NCI-H2196 (cell line): Measurements from ENCODE around the gene NLGN4Y.

Experiments
- DNase-seq: peaks from one replicate; lab custom pipeline; 2025; ENCODE audit not compliant: unreplicated experiment; lab: John Stamatoyannopoulos, UW

NLGN4Y gene

DNA sequence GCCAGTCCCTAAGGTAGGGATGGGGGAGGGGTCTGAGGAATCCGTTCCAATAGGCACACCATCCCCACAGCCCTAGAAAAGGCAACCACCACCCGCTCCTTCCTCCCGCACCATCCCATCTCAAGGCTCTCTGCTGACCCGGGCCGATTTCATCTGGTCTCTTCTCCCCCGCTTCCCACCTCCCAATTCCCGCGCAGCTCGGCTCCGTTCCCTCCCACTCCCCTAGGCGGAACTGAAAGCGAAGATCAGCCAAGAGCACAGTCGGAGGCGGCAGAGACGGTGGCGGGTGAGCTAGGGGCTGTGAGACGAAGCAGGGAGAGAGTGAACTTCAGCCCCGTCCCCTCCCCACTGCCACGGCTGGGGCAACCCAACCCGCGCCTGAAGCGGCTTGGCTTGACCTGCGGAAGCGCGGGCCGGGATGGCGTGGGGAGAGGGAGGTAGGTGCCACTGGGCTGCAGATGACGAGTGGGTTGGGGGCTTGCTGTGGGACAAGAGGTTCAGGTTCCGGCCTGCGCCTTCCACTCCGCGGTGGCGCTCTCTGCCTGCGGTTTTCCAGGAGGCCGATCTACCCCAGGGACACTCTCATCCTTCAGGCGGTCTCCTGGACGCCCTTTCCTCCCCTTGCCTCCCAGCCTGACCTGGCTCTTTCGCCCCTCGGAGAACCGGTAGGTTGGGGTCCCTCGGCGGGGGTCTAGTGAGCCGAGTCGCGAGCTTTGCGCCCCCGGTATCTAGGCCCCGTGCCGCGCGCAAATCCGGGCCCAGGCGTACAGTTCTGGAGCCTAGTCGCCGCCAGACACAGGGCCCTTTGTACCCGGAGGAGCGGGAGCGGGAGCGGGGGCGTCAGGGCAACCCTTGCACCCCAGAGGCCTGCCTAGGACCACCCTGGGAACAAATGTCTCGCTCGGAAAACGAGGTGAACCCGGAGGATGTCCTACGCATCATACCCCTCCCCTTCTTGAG, at the start of gene NLGN4Y:
TSS of gene NLGN4Y (plus strand) at position 258 of the 960 bp plus-strand sequence. CDS start 97,591 bp downstream, outside the sequence.
- DNase-seq: peak; percentile 37

DNA sequence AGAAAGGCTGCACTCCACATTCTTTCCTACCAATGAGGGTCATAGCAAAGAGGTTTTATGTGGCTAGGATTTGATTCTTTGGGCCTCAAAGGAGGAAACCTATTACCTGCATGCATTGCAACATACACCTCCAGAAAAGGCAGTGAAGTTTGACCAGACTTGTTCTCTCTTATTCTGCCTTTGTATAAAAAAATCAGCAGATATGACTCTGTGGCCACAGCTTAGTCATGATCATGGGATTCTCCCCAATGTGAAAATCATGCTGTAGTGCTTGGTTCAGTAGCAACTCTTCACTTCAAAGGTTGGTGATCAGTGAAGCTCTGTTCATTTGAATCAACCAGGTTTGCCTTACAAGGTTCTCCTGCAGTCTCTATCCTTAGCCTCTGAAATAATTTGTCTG, 38.4 kb upstream of the NLGN4Y start:
- no peak for DNase-seq

DNA sequence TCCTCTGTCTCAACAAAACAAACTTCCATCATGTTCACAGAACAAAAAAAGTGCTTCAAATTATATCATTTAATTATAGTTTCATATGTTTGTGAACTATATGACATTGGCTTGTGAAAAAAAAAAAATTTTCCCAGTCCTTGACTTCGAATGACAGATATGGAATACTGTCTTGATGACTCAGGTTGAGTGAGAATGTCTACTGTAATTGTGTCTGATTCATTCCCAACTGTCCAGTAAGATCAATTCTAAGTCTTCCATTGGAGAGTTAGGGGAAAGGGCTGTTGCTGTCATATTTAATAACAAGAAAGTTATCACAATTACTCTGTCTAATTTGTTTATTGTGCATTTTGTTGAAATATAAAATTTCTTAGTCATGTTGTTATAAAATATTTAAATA, 34.1 kb upstream of the NLGN4Y start:
- DNase-seq: no peak

DNA sequence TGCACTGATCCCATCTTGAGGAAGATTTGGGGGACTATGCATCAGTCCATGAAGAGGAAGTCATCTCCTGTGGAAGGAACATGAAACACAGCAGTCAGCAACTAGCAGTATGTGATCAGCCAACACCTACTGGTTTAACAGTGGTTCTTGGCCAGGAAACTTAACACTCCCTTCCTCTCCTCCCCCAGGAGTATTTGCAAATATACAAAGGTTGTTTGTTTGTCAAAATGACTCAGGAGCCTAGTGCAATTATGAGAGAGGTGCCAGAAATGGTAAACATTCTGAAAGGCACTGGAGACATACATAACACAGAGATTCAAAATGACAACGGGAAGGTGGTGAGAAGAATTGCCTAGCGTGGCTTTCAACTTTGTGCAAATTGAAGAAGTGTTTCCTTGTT, 26.3 kb upstream of the NLGN4Y start:
- no peak for DNase-seq

DNA sequence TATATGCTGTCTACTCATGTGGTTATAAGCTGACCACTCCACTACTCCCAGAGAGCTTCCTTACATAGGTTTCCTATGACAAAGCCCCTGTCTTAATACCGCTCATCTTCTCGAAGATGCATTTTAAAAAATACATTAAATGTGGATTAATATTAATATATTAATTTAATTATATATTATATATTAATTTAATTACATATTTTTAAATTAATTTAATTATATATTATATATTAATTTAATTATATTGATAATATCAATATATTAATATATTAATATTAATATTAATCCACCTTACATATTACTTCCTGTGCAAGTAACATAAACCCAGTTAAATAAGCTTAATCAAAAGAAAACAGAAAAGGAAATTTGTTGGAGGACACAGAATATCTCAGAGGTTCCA, 19.7 kb upstream of the NLGN4Y start:
- DNase-seq: no peak

DNA sequence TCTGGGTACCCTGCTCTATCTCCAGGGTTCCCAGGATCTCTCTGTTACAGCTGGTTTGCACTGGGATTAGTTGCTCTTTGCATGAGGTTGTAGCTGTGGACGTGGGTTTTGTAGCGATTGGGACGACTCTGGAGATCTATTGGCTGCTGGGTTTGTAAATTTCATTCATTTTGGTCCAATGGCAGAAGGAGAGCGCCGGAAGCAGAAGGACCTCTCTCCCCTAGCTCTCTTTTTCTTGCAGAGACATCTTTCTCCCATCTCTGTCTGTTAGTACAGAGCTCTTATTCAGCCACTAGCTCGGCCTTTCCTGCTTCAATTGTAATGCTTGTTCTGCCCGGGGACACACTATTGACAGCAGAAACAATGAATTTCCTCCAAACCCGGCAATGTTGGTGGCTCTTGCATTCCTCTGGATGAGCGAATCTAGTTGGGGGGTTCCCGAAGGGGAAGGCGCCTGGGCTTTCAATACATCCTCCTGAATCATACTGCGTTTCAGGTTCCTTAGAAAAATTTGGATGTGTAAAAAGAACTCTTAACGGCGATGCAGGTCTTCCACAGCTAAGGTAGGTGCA, 1.9 kb upstream of the NLGN4Y start:
- no peak for DNase-seq

DNA sequence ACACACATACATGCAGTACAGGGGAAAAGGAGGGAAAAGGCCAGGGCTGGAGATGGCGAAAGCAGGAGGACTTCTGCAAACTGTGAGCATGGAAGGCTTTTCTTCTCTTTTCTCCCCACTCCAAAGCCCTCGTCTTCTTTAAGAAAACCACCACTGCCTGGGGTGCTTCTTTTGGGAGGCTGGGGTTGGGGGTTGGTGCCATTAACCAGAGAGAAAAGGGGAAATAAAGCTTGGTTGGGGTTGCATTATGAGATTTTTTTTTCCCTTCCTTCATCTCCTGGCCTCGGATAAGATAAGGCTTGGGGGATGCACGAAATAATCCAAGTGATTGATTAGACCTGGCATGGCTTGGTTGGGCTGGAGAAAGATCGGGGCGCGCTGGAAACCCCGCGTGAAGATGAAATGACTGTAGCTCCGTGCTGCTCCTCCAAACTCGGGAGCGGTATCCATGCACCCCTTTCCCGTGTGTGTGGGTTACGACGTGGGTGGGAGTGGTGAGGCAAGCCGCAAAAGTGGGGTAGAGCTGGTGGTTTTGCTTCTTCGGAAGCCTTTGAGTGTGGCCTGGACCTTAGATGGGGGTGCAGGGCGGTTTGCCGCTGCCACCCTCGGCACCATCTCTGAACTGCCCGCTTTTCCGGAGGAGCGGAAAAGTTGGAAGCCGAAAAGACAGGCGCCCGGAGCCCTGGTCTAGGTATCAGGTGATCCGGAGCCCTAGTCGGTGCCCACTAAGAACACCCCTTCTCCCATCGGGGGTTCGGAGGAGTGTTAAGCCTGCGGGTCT, 648 bp upstream of the NLGN4Y start:
- no peak for DNase-seq

DNA sequence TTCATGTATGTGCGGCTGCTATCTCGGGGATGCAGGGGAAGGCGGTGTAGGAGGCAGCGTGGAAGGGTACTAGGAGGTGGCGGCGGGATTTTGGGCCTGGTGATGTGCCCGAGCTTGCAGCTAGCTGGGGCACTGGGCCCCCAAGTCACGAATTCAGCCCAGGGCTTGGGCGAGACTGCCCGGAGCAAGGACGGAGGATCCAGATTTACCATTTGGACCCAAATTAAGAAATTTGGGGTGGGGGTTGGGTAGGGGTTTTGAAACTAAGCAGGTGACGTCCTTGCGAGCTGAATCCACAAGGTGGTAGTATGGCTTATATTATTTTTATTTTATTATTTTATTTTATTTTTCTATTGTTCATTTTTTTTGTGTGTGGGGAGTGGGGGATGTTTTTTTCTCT, 986 bp downstream of the NLGN4Y start:
- peak; percentile 11 for DNase-seq

DNA sequence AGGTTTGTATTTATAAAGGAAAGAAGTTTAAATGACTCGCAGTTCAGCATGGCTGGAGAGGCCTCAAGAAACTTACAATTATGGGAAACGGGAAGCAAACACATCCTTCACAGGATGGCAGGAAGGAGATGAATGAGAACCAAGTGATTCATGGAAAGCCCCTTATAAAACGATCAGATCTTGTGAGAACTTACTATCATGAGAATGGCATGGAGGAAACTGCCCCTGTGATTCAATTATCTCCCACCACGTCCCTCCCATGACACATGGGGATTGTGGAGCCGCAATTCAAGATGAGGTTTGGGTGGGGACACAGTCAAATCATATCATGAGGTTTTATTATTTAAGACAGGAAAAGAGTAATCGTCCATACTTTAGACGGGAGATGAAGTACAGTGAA, 4.0 kb downstream of the NLGN4Y start:
- DNase-seq: no peak

DNA sequence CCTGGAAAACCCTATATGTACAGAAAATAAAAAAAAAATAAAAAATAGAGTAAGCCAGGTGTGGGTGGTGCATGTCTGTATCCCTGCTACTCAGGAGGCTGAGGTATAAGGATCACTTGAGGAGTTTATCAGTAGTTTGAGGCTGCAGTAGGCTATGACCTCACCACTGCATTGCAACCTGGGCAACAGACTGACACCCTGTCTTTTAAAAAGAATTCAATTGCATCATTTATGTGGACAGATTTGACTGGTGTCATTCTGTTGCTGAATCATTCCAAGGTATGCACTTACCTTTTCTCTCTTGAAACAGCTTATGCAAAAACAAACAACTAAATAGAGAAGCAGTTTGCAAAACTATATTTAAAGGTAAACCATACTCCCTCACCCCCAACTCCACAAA, 12.4 kb downstream of the NLGN4Y start:
- no peak for DNase-seq

DNA sequence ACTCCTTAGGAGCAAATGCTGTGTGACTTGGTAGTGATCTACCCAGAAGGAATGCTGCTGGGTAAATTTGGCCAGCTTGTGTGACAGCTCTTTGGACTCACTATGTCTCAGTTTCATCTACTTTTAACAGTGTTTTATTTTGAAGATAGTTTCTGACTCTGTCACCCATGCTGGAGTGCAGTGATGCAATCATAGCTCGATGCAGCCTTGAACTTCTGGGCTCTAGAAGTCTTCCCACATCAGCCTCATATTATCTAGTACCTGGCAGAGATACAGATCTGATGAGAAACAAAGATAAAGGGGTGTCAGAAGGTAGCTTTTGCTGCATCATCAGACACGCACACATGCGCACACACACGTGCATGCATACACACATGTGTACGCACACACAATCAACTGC, 19.2 kb downstream of the NLGN4Y start:
- DNase-seq: no peak

DNA sequence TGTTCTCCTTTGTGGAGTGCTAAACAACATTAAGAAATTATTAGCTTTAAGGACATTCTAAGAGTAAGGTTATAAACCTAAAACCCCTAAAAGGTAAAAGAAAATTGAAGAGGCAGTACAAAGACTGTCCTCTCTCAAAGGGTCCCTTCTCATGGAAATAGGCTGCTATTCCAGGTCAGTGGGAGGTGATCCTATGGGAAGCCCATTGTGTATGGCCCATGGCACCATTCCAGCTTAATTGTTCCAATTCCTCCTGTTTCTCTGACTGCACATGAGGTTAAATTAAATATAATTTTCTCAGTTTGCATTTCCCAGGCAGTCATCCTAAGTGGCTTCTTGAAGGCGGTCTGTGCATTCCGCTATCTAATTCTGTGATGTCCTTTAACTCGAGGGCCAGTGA, 57.0 kb downstream of the NLGN4Y start:
- no peak for DNase-seq

DNA sequence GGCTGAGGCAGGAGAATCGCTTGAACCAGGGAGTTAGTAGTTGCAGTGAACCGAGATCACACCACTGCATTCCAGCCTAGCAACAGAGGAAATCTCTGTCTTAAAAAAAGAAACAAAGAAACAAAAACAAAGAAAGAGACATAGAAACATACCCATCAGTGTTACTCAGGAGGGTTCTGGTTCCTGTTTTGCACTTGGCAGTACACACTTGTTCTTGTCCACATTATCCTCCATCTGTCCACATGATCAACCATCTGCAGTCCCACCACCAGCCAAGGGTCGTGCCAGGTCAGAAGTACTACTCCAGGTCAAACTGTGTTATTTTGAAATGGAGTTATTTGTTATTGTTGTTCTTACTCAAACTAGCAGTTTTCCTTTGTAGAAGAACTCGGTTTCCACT, 62.4 kb downstream of the NLGN4Y start:
- no peak for DNase-seq

DNA sequence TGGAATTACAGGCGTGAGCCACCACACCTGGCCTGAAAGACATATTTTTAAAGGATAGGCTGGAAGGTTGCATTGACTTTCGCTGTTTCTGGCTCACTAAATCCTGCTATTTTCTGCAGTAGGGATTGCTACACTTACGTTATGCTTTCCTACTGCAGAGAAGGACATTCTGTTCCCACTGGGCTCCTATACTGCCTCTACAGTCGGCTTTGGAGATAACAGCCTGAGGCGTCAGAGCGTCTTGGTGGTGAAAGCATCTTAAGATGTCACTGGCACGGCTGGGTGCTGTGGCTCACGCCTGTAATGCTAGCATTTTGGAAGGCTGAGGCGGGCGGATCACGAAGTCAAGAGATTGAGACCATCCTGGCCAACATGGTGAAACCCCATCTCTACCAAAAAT, 77.0 kb downstream of the NLGN4Y start:
- no peak for DNase-seq

DNA sequence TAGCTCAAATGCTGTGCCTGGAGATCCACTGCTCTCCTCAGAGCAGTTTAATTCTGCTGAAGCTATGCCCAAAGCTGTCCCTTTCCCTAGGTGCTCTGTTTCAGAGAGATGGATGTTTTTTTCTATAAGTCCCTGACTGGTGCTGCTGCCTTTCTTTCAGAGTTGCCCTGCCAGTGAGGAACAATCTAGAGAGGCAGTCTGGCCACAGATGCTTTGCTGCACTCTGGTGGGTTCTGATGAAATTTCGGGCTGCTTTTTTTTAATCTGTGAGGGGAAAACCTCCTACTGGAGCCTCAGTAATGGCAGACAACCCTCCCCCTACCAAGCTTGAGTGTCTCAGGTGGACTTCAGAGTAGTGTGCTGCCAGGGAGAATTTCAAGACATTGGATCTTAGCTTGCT, 93.3 kb downstream of the NLGN4Y start:
- DNase-seq: no peak

DNA sequence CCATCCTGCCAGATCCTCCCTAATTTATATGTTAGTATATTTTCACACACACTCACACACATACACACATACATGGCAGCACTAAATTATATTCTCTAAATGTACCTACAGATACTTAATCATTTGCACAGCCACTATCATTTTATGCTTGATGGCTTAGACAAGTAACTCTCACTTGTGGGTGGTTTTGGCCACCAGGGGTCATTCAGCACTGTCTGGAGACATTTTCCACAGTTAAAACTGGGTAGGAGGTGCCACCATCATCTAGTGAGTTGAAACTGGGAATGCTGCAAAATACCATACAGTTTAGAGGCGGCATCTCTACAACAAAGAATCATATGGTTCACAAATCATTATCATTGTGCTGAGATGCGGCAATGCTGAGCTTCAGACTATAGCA, 94.2 kb downstream of the NLGN4Y start:
- no peak for DNase-seq

DNA sequence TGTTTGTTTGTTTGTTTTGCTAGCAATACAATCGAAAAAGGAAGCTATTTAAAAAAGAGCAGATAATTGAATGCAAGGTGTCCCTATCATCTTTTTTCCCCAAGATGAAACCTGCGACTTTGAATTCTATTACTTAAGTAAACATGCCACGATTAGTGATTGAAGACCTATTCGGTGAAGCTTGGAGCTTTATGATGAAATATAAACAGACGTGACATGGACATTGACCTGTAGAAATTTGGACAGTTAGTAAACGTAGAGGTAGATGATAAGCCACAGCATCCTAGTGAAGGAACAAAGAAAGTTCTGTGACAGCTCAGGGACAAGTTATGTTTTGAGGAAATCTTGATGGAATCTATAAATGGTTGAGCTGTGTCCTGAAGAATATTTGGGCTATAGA, 103.9 kb downstream of the NLGN4Y start:
- no peak for DNase-seq

DNA sequence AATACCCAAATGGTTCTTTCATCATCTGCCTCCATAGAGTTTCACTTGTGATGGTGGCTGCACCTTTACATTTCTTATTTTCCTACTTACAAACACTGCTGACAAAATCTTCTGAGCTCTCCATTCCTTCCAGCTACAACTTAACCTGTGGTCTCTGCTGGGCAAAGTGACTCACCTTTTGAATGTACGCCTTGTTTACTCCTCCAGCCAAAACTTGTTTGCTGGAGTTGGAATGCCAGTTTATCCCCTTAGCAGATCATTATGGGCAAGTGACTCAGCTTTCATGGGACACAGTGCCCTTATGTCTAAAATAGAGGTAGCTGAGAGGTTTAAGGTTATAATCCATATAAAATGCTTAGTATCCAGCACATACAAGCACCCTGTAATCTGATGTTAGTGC, 107.3 kb downstream of the NLGN4Y start:
- DNase-seq: no peak

DNA sequence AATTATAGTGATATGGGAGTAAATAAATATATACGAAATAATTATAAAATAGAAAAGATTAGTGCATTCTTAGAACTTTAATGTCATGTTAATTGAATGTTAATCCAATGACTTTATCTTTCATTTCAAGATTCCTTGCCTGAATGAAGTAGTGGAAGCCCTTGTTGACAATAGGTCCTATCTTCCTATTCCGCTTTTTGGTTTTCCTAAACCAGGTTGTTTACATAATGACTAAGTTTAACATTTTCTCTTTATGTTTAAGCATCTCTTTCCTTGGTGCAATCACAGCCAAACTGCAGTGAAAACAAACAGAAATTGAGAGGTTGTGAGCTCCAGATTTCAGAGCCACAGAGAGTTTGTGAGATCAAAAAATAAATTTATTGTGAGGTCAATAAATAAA, 109.4 kb downstream of the NLGN4Y start:
- no peak for DNase-seq

DNA sequence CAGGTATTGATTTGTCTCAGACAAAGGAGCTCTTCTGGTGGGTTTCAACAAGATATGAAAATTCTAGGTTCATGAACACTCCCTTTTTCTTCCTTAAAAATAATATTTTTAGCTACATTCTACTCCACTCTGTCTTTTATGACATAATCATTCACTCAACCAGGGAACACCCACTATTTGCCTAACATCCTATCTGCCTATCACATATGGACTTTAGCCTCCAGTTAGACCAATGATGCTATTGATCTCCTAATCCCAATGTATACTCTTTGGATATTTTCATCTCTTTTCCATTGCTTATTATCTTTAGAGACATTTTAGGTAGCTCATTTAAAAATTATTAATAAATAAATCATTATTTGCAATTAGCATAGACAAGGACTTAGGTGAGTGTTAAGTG, 110.6 kb downstream of the NLGN4Y start:
- DNase-seq: no peak

DNA sequence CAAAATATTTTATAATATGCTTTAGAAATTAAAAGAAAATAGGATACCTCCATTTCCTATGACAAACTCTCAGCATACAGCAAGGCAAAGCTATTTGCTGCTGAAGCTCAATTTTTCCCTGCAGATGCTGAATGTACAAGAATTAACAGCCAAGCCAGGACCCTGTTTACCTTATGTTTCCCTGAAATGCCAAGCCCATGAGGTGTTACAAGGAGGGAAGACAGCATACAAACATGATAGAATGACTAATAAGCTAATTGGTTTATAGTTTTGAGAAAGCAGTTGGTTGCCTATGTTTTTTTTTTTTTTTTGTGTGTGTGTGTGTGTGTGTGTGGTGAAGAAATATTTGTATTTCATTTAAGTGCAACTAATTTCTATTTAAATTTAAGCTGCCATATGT, 113.2 kb downstream of the NLGN4Y start:
- no peak for DNase-seq

DNA sequence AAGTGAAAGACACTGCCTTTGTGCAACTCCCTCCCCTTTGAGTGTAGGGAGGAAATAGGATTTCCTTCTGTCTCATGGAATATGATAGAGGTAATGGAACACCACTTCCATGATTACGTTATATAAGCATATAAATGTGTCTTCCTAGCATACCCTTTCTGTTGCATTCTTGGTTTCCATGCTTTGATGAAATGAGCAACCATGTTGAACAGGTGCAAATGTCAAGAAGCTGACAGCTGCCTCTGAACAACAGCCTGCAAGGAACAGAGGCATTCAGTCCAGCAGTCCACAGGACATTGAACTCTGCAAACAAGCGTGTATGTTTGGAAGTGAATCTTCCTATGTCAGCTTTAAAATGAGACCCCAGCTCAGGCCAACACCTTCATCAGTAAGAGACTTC, 117.5 kb downstream of the NLGN4Y start:
- DNase-seq: no peak
